Posterior cingulate gyrus (tissue), 11 donors: ENCODE results near the gene CPA5.
"Not testable (repeated sequence)": the region's sequence is repeated elsewhere in the genome, so short reads cannot be mapped to it uniquely, and the experiment has no call there.

Experiments
- DNase-seq, 10 donors: peaks; one replicate each; pipeline versions ENCODE4 v3.0.0 to v3.0.0-alpha.2; 2020 to 2021; ENCODE audit warnings: mixed read lengths in 3 of 10
- intact Hi-C: fragments of 100-400 bp; cut with DNase I; formaldehyde crosslinking; loops from one replicate; pipeline ENCODE4 v1.15.1; 2023

CPA5 gene

GRCh38 chr7:130372402-130373165 is 28.0 kb downstream of the CPA5 start:
- intact Hi-C loops, result no loop called here
- DNase-seq, result no peak

GRCh38 chr7:130374507-130374906 is 29.9 kb downstream of the CPA5 start:
- intact Hi-C loops, result no loop called here
- peak in 1 of 10 donors; percentile 27 for DNase-seq

- DNase-seq, intact Hi-C loops: not testable (repeated sequence)
These were observed 31.8 kb downstream of the CPA5 start for GRCh38 chr7:130376461-130376860.

- DNase-seq, result peak in 1 of 10 donors; percentile 85
- intact Hi-C loops, result no loop called here
These were observed 32.6 kb downstream of the CPA5 start for GRCh38 chr7:130377178-130377577.

- no peak for DNase-seq
- intact Hi-C loops, result no loop called here
These were observed 34.4 kb downstream of the CPA5 start for GRCh38 chr7:130379019-130379418.

- DNase-seq, result no peak
These were observed 34.9 kb downstream of the CPA5 start for GRCh38 chr7:130379532-130379920.

GRCh38 chr7:130379921-130380860 is 35.6 kb downstream of the CPA5 start, which contains the start of gene CPA1:
TSS of gene CPA1 (plus strand) at chr7:130380494. CDS start at chr7:130380521, 27 bp downstream.
- no peak for DNase-seq
- intact Hi-C loops, result no loop called here

More at GRCh38 chr7:130379532-130379920, 34.9 kb downstream of the CPA5 start:
- intact Hi-C loops, result no loop called here

GRCh38 chr7:130380861-130381455 is 36.3 kb downstream of the CPA5 start:
- intact Hi-C loops, result no loop called here
- DNase-seq, result no peak

- intact Hi-C loops, result no loop called here
- DNase-seq, result no peak
These were observed 37.1 kb downstream of the CPA5 start for GRCh38 chr7:130381468-130382312.

GRCh38 chr7:130383187-130383980 is 38.8 kb downstream of the CPA5 start:
- intact Hi-C loops, result no loop called here
- DNase-seq, result no peak

GRCh38 chr7:130384371-130384801 is 39.8 kb downstream of the CPA5 start:
- intact Hi-C loops, result no loop called here
- no peak for DNase-seq

- intact Hi-C loops, result no loop called here
These were observed 40.4 kb downstream of the CPA5 start for GRCh38 chr7:130384841-130385599.

GRCh38 chr7:130385600-130386066 is 41.0 kb downstream of the CPA5 start:
- no peak for DNase-seq
- intact Hi-C loops, result no loop called here

More at GRCh38 chr7:130384841-130385599, 40.4 kb downstream of the CPA5 start:
- peak in 1 of 10 donors; percentile 64 for DNase-seq

GRCh38 chr7:130386876-130387275 is 42.3 kb downstream of the CPA5 start:
- intact Hi-C loops, result no loop called here
- DNase-seq, result no peak

GRCh38 chr7:130387306-130387627 is 42.7 kb downstream of the CPA5 start:
- DNase-seq, result no peak
- intact Hi-C loops, result no loop called here

GRCh38 chr7:130387628-130388403 is 43.2 kb downstream of the CPA5 start:
- intact Hi-C loops, result no loop called here
- no peak for DNase-seq

GRCh38 chr7:130388671-130389070 is 44.1 kb downstream of the CPA5 start:
- intact Hi-C loops, result no loop called here
- DNase-seq, result no peak

- intact Hi-C loops, result no loop called here
- no peak for DNase-seq
These were observed 45.9 kb downstream of the CPA5 start for GRCh38 chr7:130390486-130390885.
